ENCODE data around the gene THSD4. TPM values are rescaled to one million over a fixed set of nuclear protein-coding genes. Genes with fewer than 3 reads are reported as not detected.

Gene THSD4
- polyA plus RNA-seq, 1 donor from 2014 or later = 0.46 TPM

DNA sequence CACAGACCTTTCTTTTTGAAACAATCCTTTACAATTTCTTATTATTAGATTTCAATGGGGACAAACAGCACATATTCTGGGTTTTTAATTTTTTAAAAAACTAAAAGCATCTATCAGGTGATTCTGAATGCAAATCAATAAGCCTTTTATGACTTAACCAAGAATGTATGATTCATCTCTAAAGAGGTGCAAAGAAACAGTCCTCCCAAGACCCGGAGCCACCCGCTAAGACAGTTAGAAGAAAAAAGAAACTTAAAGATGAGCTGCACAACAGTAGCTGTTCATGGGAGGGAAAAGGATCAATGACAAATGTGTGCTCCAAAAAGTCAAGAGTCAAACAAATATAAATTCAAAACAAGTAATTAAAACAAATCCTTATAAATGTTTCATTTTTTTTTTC, 319.5 kb downstream of the THSD4 start:
- no peak for TF ChIP-seq TAF1 (IDR thresholded peaks at IDR 0.05; ENCODE audit: low read depth)
- Histone ChIP-seq H3K27ac (ENCODE audit: low read length) (no peak overlapping the region), H3K9me3 (ENCODE audit: low read length) (no peaks in the 10 kb centered on the region), H3K36me3 (ENCODE audit: insufficient read depth, low read length) (no peaks in the 10 kb centered on the region), H3K4me2 (ENCODE audit: low read length) (no peak overlapping the region), H3K9me2 (ENCODE audit: insufficient read depth, low read length) (no peaks in the 10 kb centered on the region), H3K79me2 (replicated peaks; ENCODE audit: insufficient read depth, low read length) (no peaks in the 10 kb centered on the region), H3K27me3 (ENCODE audit: insufficient read depth, low read depth, low read length) (no peaks in the 10 kb centered on the region), H3F3A (ENCODE audit: insufficient read depth, low read length, poor library complexity, severe bottlenecking) (no peaks in the 10 kb centered on the region), H3K9ac (ENCODE audit: low read length) (no peak overlapping the region), H3K4me3 (ENCODE audit: low read length) (no peak overlapping the region), H2AFZ (ENCODE audit: low read depth, low read length) (no peak overlapping the region), H4K20me1 (ENCODE audit: insufficient read depth) (no peaks in the 10 kb centered on the region)

DNA sequence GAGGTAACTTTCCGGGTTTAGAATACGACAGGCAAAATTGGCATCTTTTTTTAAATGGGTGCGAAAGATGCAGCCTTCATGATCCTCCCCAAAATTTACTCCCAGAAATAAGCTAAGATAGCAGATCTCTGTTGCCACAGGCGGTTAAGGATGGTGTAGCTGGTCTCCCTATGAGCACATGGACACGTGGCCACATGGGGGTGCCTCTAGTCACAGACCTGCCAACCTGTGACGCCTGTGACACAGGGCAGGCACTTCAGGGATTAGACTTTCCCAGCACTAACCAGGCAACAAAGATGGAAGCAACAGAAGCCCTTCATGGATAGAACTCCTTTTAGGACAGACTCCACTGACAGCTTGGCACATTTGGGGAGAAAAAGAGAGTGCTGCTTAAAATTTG, 320.3 kb downstream of the THSD4 start:
- no peaks in the 10 kb centered on the region for H3K9me3 ChIP-seq (ENCODE audit: low read length)
- no peaks in the 10 kb centered on the region for H3K36me3 ChIP-seq (ENCODE audit: insufficient read depth, low read length)
- no peak overlapping the region for H2AFZ ChIP-seq (ENCODE audit: low read depth, low read length)
- TF ChIP-seq POLR2AphosphoS5 (IDR thresholded peaks at IDR 0.05) (no peak), RAD21 (conservative IDR thresholded peaks at IDR 0.05) (no peak), SMC3 (conservative IDR thresholded peaks at IDR 0.05; ENCODE audit: poor library complexity) (no peak), MXI1 (conservative IDR thresholded peaks at IDR 0.05; ENCODE audit: poor library complexity, severe bottlenecking) (no peak), EP300 (conservative IDR thresholded peaks at IDR 0.05; ENCODE audit: poor library complexity, severe bottlenecking) (no peak), EZH2 (IDR thresholded peaks at IDR 0.05; ENCODE audit: borderline replicate concordance, insufficient read depth, low read length, poor library complexity, severe bottlenecking) (no peak), TAF1 (IDR thresholded peaks at IDR 0.05; ENCODE audit: low read depth) (no peak)
- TF ChIP-seq, protein P1, sequence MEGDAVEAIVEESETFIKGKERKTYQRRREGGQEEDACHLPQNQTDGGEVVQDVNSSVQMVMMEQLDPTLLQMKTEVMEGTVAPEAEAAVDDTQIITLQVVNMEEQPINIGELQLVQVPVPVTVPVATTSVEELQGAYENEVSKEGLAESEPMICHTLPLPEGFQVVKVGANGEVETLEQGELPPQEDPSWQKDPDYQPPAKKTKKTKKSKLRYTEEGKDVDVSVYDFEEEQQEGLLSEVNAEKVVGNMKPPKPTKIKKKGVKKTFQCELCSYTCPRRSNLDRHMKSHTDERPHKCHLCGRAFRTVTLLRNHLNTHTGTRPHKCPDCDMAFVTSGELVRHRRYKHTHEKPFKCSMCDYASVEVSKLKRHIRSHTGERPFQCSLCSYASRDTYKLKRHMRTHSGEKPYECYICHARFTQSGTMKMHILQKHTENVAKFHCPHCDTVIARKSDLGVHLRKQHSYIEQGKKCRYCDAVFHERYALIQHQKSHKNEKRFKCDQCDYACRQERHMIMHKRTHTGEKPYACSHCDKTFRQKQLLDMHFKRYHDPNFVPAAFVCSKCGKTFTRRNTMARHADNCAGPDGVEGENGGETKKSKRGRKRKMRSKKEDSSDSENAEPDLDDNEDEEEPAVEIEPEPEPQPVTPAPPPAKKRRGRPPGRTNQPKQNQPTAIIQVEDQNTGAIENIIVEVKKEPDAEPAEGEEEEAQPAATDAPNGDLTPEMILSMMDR (IDR thresholded peaks at IDR 0.05; ENCODE audit: poor library complexity, severe bottlenecking) = no peak
- TF ChIP-seq, protein P2, sequence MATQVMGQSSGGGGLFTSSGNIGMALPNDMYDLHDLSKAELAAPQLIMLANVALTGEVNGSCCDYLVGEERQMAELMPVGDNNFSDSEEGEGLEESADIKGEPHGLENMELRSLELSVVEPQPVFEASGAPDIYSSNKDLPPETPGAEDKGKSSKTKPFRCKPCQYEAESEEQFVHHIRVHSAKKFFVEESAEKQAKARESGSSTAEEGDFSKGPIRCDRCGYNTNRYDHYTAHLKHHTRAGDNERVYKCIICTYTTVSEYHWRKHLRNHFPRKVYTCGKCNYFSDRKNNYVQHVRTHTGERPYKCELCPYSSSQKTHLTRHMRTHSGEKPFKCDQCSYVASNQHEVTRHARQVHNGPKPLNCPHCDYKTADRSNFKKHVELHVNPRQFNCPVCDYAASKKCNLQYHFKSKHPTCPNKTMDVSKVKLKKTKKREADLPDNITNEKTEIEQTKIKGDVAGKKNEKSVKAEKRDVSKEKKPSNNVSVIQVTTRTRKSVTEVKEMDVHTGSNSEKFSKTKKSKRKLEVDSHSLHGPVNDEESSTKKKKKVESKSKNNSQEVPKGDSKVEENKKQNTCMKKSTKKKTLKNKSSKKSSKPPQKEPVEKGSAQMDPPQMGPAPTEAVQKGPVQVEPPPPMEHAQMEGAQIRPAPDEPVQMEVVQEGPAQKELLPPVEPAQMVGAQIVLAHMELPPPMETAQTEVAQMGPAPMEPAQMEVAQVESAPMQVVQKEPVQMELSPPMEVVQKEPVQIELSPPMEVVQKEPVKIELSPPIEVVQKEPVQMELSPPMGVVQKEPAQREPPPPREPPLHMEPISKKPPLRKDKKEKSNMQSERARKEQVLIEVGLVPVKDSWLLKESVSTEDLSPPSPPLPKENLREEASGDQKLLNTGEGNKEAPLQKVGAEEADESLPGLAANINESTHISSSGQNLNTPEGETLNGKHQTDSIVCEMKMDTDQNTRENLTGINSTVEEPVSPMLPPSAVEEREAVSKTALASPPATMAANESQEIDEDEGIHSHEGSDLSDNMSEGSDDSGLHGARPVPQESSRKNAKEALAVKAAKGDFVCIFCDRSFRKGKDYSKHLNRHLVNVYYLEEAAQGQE (IDR thresholded peaks at IDR 0.05; ENCODE audit: borderline replicate concordance) = no peak
- H4K20me1 ChIP-seq (ENCODE audit: insufficient read depth) = no peaks in the 10 kb centered on the region
- no peak overlapping the region for H3K4me2 ChIP-seq (ENCODE audit: low read length)
- no peak overlapping the region for H3K9ac ChIP-seq (ENCODE audit: low read length)
- no peaks in the 10 kb centered on the region for H3F3A ChIP-seq (ENCODE audit: insufficient read depth, low read length, poor library complexity, severe bottlenecking)
- H3K9me2 ChIP-seq (ENCODE audit: insufficient read depth, low read length) = no peaks in the 10 kb centered on the region
- H3K79me2 ChIP-seq (replicated peaks; ENCODE audit: insufficient read depth, low read length) = no peaks in the 10 kb centered on the region
- no peak overlapping the region for H3K4me3 ChIP-seq (ENCODE audit: low read length)
- H3K27ac ChIP-seq (ENCODE audit: low read length) = no peak overlapping the region
- H3K27me3 ChIP-seq (ENCODE audit: insufficient read depth, low read depth, low read length) = no peaks in the 10 kb centered on the region

DNA sequence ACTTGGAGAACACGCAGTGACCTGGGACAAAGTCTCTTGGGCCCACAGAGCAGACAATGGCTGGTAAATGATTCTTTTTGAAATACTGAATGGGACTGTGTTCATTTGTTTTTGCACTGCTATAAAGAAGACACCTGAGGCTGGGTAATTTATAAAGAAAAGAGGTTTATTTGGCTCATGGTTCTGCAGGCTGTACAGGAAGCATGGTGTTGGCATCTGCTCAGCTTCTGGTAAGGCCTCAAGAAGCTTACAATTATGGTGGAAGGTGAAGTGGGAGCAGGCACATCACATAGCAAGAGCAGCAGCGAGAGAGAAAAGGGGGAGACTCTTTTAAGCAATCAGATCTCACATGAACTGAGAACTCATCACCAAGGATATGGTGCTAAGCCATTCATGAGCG, 321.6 kb downstream of the THSD4 start:
- Histone ChIP-seq H3K9ac (ENCODE audit: low read length) (no peak overlapping the region), H3K36me3 (ENCODE audit: insufficient read depth, low read length) (no peaks in the 10 kb centered on the region), H3K4me3 (ENCODE audit: low read length) (no peak overlapping the region), H3K4me2 (ENCODE audit: low read length) (no peak overlapping the region), H4K20me1 (ENCODE audit: insufficient read depth) (no peaks in the 10 kb centered on the region), H3F3A (ENCODE audit: insufficient read depth, low read length, poor library complexity, severe bottlenecking) (no peaks in the 10 kb centered on the region), H3K9me3 (ENCODE audit: low read length) (no peaks in the 10 kb centered on the region), H2AFZ (ENCODE audit: low read depth, low read length) (no peak overlapping the region), H3K27ac (ENCODE audit: low read length) (no peak overlapping the region), H3K9me2 (ENCODE audit: insufficient read depth, low read length) (no peaks in the 10 kb centered on the region), H3K27me3 (ENCODE audit: insufficient read depth, low read depth, low read length) (no peaks in the 10 kb centered on the region), H3K79me2 (replicated peaks; ENCODE audit: insufficient read depth, low read length) (no peaks in the 10 kb centered on the region)
- TF ChIP-seq EZH2 (IDR thresholded peaks at IDR 0.05; ENCODE audit: borderline replicate concordance, insufficient read depth, low read length, poor library complexity, severe bottlenecking) (no peak), EP300 (conservative IDR thresholded peaks at IDR 0.05; ENCODE audit: poor library complexity, severe bottlenecking) (no peak), RAD21 (conservative IDR thresholded peaks at IDR 0.05) (no peak), SMC3 (conservative IDR thresholded peaks at IDR 0.05; ENCODE audit: poor library complexity) (no peak), TAF1 (IDR thresholded peaks at IDR 0.05; ENCODE audit: low read depth) (no peak), MXI1 (conservative IDR thresholded peaks at IDR 0.05; ENCODE audit: poor library complexity, severe bottlenecking) (no peak), POLR2AphosphoS5 (IDR thresholded peaks at IDR 0.05) (no peak)
- TF ChIP-seq, protein P1 (IDR thresholded peaks at IDR 0.05; ENCODE audit: poor library complexity, severe bottlenecking) = no peak
- TF ChIP-seq, protein P2 (IDR thresholded peaks at IDR 0.05; ENCODE audit: borderline replicate concordance) = no peak

Measured in neural cell (in vitro differentiated cells).